OCI-LY1 (cell line): ENCODE data around the gene HSPB2.
"Not testable (repeated sequence)": the region's sequence is repeated elsewhere in the genome, so short reads cannot be mapped to it uniquely, and the experiment has no call there.

Experiments
- H2AFZ ChIP-seq: fragments of 200-600 bp; sonication (generic), shearing (Covaris generic); 2 replicates; pipeline ENCODE4 v1.6.0; 2014; ENCODE audit warnings: antibody characterized with exemption, mild to moderate bottlenecking, low read length
- H3F3A ChIP-seq: fragments of 200-600 bp; sonication (generic), shearing (Covaris generic); 2 replicates; pipeline ENCODE4 v1.6.0; 2014; ENCODE audit warnings: mild to moderate bottlenecking, antibody characterized with exemption, low read length, moderate library complexity; ENCODE audit not compliant: insufficient read depth
- H3K27ac ChIP-seq: fragments of 200-600 bp; sonication (generic); 2 replicates; pipeline ENCODE4 v1.5.1; 2014; ENCODE audit warnings: low read length, mixed run types, mild to moderate bottlenecking, low read depth; ENCODE audit not compliant: poor library complexity, severe bottlenecking
- H3K27me3 ChIP-seq: fragments of 200-600 bp; sonication (generic); 2 replicates; pipeline ENCODE4 v1.6.0; 2014; ENCODE audit warnings: antibody characterized with exemption, mild to moderate bottlenecking, low read length, moderate library complexity; ENCODE audit not compliant: insufficient read depth
- H3K36me3 ChIP-seq: fragments of 200-600 bp; sonication (generic); 2 replicates; pipeline ENCODE4 v1.6.1; 2014; ENCODE audit warnings: mild to moderate bottlenecking, antibody characterized with exemption, low read length, moderate library complexity, mixed read lengths; ENCODE audit not compliant: insufficient read depth
- H3K4me1 ChIP-seq: fragments of 200-600 bp; sonication (generic); 2 replicates; pipeline ENCODE4 v1.5.1; 2014; ENCODE audit warnings: mild to moderate bottlenecking, low read length, moderate library complexity; ENCODE audit not compliant: insufficient read depth, severe bottlenecking
- H3K4me2 ChIP-seq: fragments of 200-600 bp; sonication (generic), shearing (Covaris generic); 2 replicates; pipeline ENCODE4 v1.6.1; 2014; ENCODE audit warnings: low read length
- H3K4me3 ChIP-seq: fragments of 200-600 bp; sonication (generic); 2 replicates; pipeline ENCODE4 v1.5.1; 2014; ENCODE audit warnings: low read length, low read depth, mild to moderate bottlenecking, mixed read lengths; ENCODE audit not compliant: poor library complexity, severe bottlenecking
- H3K79me2 ChIP-seq: fragments of 200-600 bp; shearing (Covaris generic); 2 replicates; pipeline ENCODE4 v1.6.1; 2016; ENCODE audit warnings: mixed run types, low read length, mixed read lengths; ENCODE audit not compliant: insufficient read depth
- H3K9ac ChIP-seq: fragments of 200-600 bp; sonication (generic), shearing (Covaris generic); 2 replicates; pipeline ENCODE4 v1.6.1; 2014; ENCODE audit warnings: mild to moderate bottlenecking, low read length, mixed read lengths
- H3K9me2 ChIP-seq: fragments of 200-600 bp; sonication (generic), shearing (Covaris generic); 2 replicates; pipeline ENCODE4 v1.6.1; 2014; ENCODE audit warnings: low read depth, mild to moderate bottlenecking, low read length, mixed read lengths
- H3K9me3 ChIP-seq: fragments of 200-600 bp; shearing (Covaris generic); 2 replicates; pipeline ENCODE4 v1.6.1; 2014; ENCODE audit warnings: low read length, mixed read lengths
- H4K20me1 ChIP-seq: fragments of 200-600 bp; sonication (generic), shearing (Covaris generic); 2 replicates; pipeline ENCODE4 v1.6.0; 2016; ENCODE audit warnings: mild to moderate bottlenecking, low read length; ENCODE audit not compliant: insufficient read depth
- CTCF ChIP-seq: fragments of 200-600 bp; sonication (generic), shearing (Covaris generic); IDR thresholded peaks from 2 replicates; pipeline ENCODE4 v1.5.1; 2017; ENCODE audit warnings: mild to moderate bottlenecking, antibody characterized with exemption, low read length, moderate library complexity, mixed read lengths
- EZH2 ChIP-seq: fragments of 200-600 bp; sonication (generic), shearing (Covaris generic); IDR thresholded peaks from 2 replicates; pipeline ENCODE4 v1.8.0; 2017; ENCODE audit warnings: borderline replicate concordance, mixed run types, mild to moderate bottlenecking, antibody characterized with exemption, low read length, moderate library complexity, mixed read lengths

The HSPB2 gene

GRCh38 chr11:111878849-111879636 is 33.5 kb upstream of the HSPB2 start, which contains the start of the genes CFAP68 and FDXACB1:
TSS of gene CFAP68 (plus strand) at chr11:111879541. CDS start at chr11:111879561, 20 bp downstream.
TSS of gene FDXACB1 (minus strand) at chr11:111879165. CDS start at chr11:111879132, 33 bp downstream.
- no peaks in the 10 kb centered on the region for H3K9me3 ChIP-seq
- H3K27ac ChIP-seq, result peak within 1 kb of the TSS; percentile 79
- peak within 1 kb of the TSS; percentile 80 for H3K9ac ChIP-seq
- no peaks in the 10 kb centered on the region for H3K9me2 ChIP-seq
- no peaks in the 10 kb centered on the region for H3K27me3 ChIP-seq
- peaks cover 22% of the 10 kb centered on the region; the same call in 1 of the 2 replicates for H3K36me3 ChIP-seq
- H3K79me2 ChIP-seq, result no peaks in the 10 kb centered on the region
- peak within 1 kb of the TSS; percentile 69 for H3K4me3 ChIP-seq
- H4K20me1 ChIP-seq, result no peaks in the 10 kb centered on the region
- 0 out of 2 replicates have a peak, but pooled peaks cover 9% of the 10 kb centered on the region for H3F3A ChIP-seq
- H2AFZ ChIP-seq, result peak within 1 kb of the TSS; percentile 96
- TF ChIP-seq CTCF (peak; percentile 99), EZH2 (no peak)
- peaks cover 26% of the 10 kb centered on the region for H3K4me1 ChIP-seq
- peak within 1 kb of the TSS; percentile 90 for H3K4me2 ChIP-seq

GRCh38 chr11:111879637-111879960 is 32.9 kb upstream of the HSPB2 start:
- peaks cover 22% of the 10 kb centered on the region; the same call in 1 of the 2 replicates for H3K36me3 ChIP-seq
- peaks cover 26% of the 10 kb centered on the region for H3K4me1 ChIP-seq
- H3K9me3 ChIP-seq, result no peaks in the 10 kb centered on the region
- no peaks in the 10 kb centered on the region for H3K27me3 ChIP-seq
- H2AFZ ChIP-seq, result peak overlapping the region; percentile 10
- no peaks in the 10 kb centered on the region for H3K9me2 ChIP-seq
- no peak for TF ChIP-seq EZH2
- no peak for TF ChIP-seq CTCF
- peak overlapping the region; percentile 79 for H3K27ac ChIP-seq
- H4K20me1 ChIP-seq, result no peaks in the 10 kb centered on the region
- 0 out of 2 replicates have a peak, but pooled peaks cover 9% of the 10 kb centered on the region for H3F3A ChIP-seq
- no peaks in the 10 kb centered on the region for H3K79me2 ChIP-seq
- peak overlapping the region; percentile 80 for H3K9ac ChIP-seq
- peak overlapping the region; percentile 90 for H3K4me2 ChIP-seq
- peak overlapping the region; percentile 69 for H3K4me3 ChIP-seq

GRCh38 chr11:111882202-111882601 is 30.3 kb upstream of the HSPB2 start:
- Histone ChIP-seq H3K4me2 (no peak overlapping the region), H3K9me2 (no peaks in the 10 kb centered on the region), H2AFZ (no peak overlapping the region), H3K27ac (no peak overlapping the region), H3K27me3 (no peaks in the 10 kb centered on the region), H4K20me1 (no peaks in the 10 kb centered on the region), H3F3A (0 out of 2 replicates have a peak, but pooled peaks cover 3% of the 10 kb centered on the region), H3K79me2 (no peaks in the 10 kb centered on the region), H3K9ac (no peak overlapping the region), H3K4me1 (peaks cover 26% of the 10 kb centered on the region), H3K9me3 (no peaks in the 10 kb centered on the region), H3K4me3 (no peak overlapping the region), H3K36me3 (no peaks in the 10 kb centered on the region; the same call in 1 of the 2 replicates)
- TF ChIP-seq EZH2, result no peak
- no peak for TF ChIP-seq CTCF

- not testable (repeated sequence) for H4K20me1 ChIP-seq, H3F3A ChIP-seq, H3K9me3 ChIP-seq, H3K27me3 ChIP-seq, H3K9me2 ChIP-seq, H3K4me1 ChIP-seq, H3K4me2 ChIP-seq, H3K9ac ChIP-seq, H3K36me3 ChIP-seq, H3K79me2 ChIP-seq, H2AFZ ChIP-seq, H3K27ac ChIP-seq, H3K4me3 ChIP-seq
Observed at GRCh38 chr11:111885053-111885452, 27.5 kb upstream of the HSPB2 start.
